IMR-90 (cell line): Measurements from ENCODE around the gene ADAM15. TPM values are rescaled to one million over a fixed set of nuclear protein-coding genes. Genes with fewer than 3 reads are reported as not detected.

Source experiments
- ATAC-seq: fragments of 200-7000 bp; cut with Tn5 transposase; 2 replicates; pipeline ENCODE4 v1.9.1; 2020; ENCODE audit warnings: low read depth, mild to moderate bottlenecking, moderate library complexity
- BruUV-seq: library from RNA; stranded (reverse); fragments of 400-500 nt; replicated peaks from 2 replicates; lab custom pipeline; 2021; lab: Mats Ljungman, UMichigan
- CTCF ChIA-PET: fragments of 300-600 bp; formaldehyde crosslinking; extraction: SDS; loops from one replicate; lab custom pipeline; 2021; ENCODE audit warnings: antibody characterized with exemption; lab: Yijun Ruan, JAX
- POLR2A ChIA-PET: fragments of 300-600 bp; sonication (Branson Sonifier 250); formaldehyde crosslinking; loops from one replicate; lab custom pipeline; 2022; ENCODE audit warnings: antibody characterized with exemption; ENCODE audit not compliant: unreplicated experiment; lab: Charles Lee
- DNase-seq: peaks from one replicate; pipeline ENCODE4 v3.0.0; 2013
- H2AFZ ChIP-seq: replicated peaks from 2 replicates; pipeline ENCODE3; 2013; ENCODE audit warnings: low read length, mild to moderate bottlenecking; ENCODE audit not compliant: poor library complexity
- H2AK5ac ChIP-seq: 2 replicates; pipeline ENCODE4 v1.6.1; 2013; ENCODE audit warnings: low read depth, low read length, inconsistent platforms
- H2AK9ac ChIP-seq: replicated peaks from 2 replicates; pipeline ENCODE3; 2013; ENCODE audit warnings: mild to moderate bottlenecking, low read depth, low read length, moderate library complexity; ENCODE audit not compliant: poor library complexity
- H2BK120ac ChIP-seq: 2 replicates; pipeline ENCODE4 v1.6.1; 2013; ENCODE audit warnings: low read depth, low read length, inconsistent platforms
- H2BK15ac ChIP-seq: 3 replicates; pipeline ENCODE4 v1.6.1; 2013; ENCODE audit warnings: low read depth, low read length, inconsistent platforms
- H2BK20ac ChIP-seq: 2 replicates; pipeline ENCODE4 v1.6.1; 2013; ENCODE audit warnings: low read depth, mild to moderate bottlenecking, inconsistent platforms, low read length, moderate library complexity
- H2BK5ac ChIP-seq: 2 replicates; pipeline ENCODE4 v1.6.1; 2013; ENCODE audit warnings: mild to moderate bottlenecking, low read depth, low read length, inconsistent platforms; ENCODE audit not compliant: poor library complexity, severe bottlenecking
- H3K14ac ChIP-seq: replicated peaks from 2 replicates; pipeline ENCODE4 v1.6.1; 2013; ENCODE audit warnings: low read depth, low read length, inconsistent platforms
- H3K18ac ChIP-seq: 2 replicates; pipeline ENCODE4 v1.6.1; 2013; ENCODE audit warnings: low read depth, low read length, control low read depth
- H3K23ac ChIP-seq: 2 replicates; pipeline ENCODE4 v1.6.1; 2013; ENCODE audit warnings: low read depth, low read length, inconsistent platforms
- H3K27ac ChIP-seq: 2 replicates; pipeline ENCODE4 v1.5.1; 2013; ENCODE audit warnings: mild to moderate bottlenecking, control low read depth, low read length; ENCODE audit not compliant: insufficient read depth
- H3K27me3 ChIP-seq: 2 replicates; pipeline ENCODE4 v1.6.1; 2013; ENCODE audit warnings: low read length; ENCODE audit not compliant: control insufficient read depth, insufficient read depth
- H3K36me3 ChIP-seq: 2 replicates; pipeline ENCODE4 v1.6.1; 2013; ENCODE audit warnings: low read length, mixed read lengths; ENCODE audit not compliant: control insufficient read depth, insufficient read depth
- H3K4ac ChIP-seq: 2 replicates; pipeline ENCODE4 v1.6.1; 2013; ENCODE audit warnings: low read depth, low read length, inconsistent platforms
- H3K4me1 ChIP-seq: 2 replicates; pipeline ENCODE4 v1.6.1; 2013; ENCODE audit warnings: low read length, mixed read lengths; ENCODE audit not compliant: control insufficient read depth, insufficient read depth
- H3K4me2 ChIP-seq: 2 replicates; pipeline ENCODE4 v1.6.1; 2013; ENCODE audit warnings: low read depth, mild to moderate bottlenecking, control low read depth, low read length, moderate library complexity
- H3K4me3 ChIP-seq: 2 replicates; pipeline ENCODE4 v1.5.1; 2013; ENCODE audit warnings: low read depth, mild to moderate bottlenecking, control low read depth, low read length, moderate library complexity; ENCODE audit not compliant: insufficient read depth
- H3K56ac ChIP-seq: 2 replicates; pipeline ENCODE4 v1.6.1; 2013; ENCODE audit warnings: low read length, inconsistent platforms; ENCODE audit not compliant: insufficient read depth; ENCODE audit errors: extremely low read depth
- H3K79me1 ChIP-seq, 2 experiments: 2 replicates each; pipeline ENCODE4 v1.6.1; 2013; ENCODE audit warnings: low read length in 2 of 2, inconsistent platforms in 1 of 2, low read depth in 1 of 2
- H3K9ac ChIP-seq: 2 replicates; pipeline ENCODE4 v1.6.1; 2013; ENCODE audit warnings: low read depth, low read length, control low read depth
- H3K9me1 ChIP-seq: 2 replicates; pipeline ENCODE4 v1.6.1; 2013; ENCODE audit warnings: low read length, inconsistent platforms; ENCODE audit not compliant: insufficient read depth
- H3K9me3 ChIP-seq: 2 replicates; pipeline ENCODE4 v1.6.1; 2013; ENCODE audit warnings: low read length; ENCODE audit not compliant: control insufficient read depth, insufficient read depth
- H4K20me1 ChIP-seq: 2 replicates; pipeline ENCODE4 v1.6.1; 2013; ENCODE audit warnings: low read length, inconsistent platforms; ENCODE audit not compliant: insufficient read depth
- H4K5ac ChIP-seq: 2 replicates; pipeline ENCODE4 v1.6.1; 2013; ENCODE audit warnings: mild to moderate bottlenecking, low read depth, low read length, control low read depth
- H4K8ac ChIP-seq, 2 experiments: 2 replicates each; pipeline ENCODE4 v1.6.1; 2013; ENCODE audit warnings: low read depth in 2 of 2, low read length in 2 of 2, control low read depth in 1 of 2, inconsistent platforms in 1 of 2
- H4K91ac ChIP-seq: 2 replicates; pipeline ENCODE4 v1.6.1; 2013; ENCODE audit warnings: low read depth, low read length, inconsistent platforms; ENCODE audit not compliant: insufficient read depth
- BHLHE40 ChIP-seq: fragments of 150-350 bp; IDR thresholded peaks from 2 replicates; pipeline ENCODE4 v1.6.1; 2016; ENCODE audit warnings: mild to moderate bottlenecking, low read depth, low read length
- CEBPB ChIP-seq: IDR thresholded peaks from 2 replicates; pipeline ENCODE4 v1.6.1; 2012; ENCODE audit warnings: low read depth, low read length, improper control_type of control experiment
- CHD1 ChIP-seq: IDR thresholded peaks from 2 replicates; pipeline ENCODE4 v1.6.1; 2012; ENCODE audit warnings: low read depth, low read length, improper control_type of control experiment
- FOS ChIP-seq: fragments of 150-350 bp; IDR thresholded peaks from 2 replicates; pipeline ENCODE4 v1.6.1; 2016; ENCODE audit warnings: low read depth, low read length
- MAFK ChIP-seq: IDR thresholded peaks from 2 replicates; pipeline ENCODE4 v1.6.1; 2012; ENCODE audit warnings: low read depth, low read length, improper control_type of control experiment
- MXI1 ChIP-seq: IDR thresholded peaks from 2 replicates; pipeline ENCODE4 v1.6.1; 2012; ENCODE audit warnings: low read depth, mild to moderate bottlenecking, low read length, moderate library complexity, borderline replicate concordance
- NFE2L2 ChIP-seq: fragments of 150-350 bp; IDR thresholded peaks from 2 replicates; pipeline ENCODE4 v1.6.1; 2016; ENCODE audit warnings: low read depth, mild to moderate bottlenecking, low read length
- POLR2A ChIP-seq: IDR thresholded peaks from 2 replicates; pipeline ENCODE4 v1.6.1; 2012; ENCODE audit warnings: mild to moderate bottlenecking, low read depth, low read length
- RAD21 ChIP-seq: IDR thresholded peaks from 2 replicates; pipeline ENCODE4 v1.6.1; 2012; ENCODE audit warnings: low read length, improper control_type of control experiment
- SMC3 ChIP-seq: fragments of 150-350 bp; IDR thresholded peaks from 2 replicates; pipeline ENCODE4 v1.6.1; 2016; ENCODE audit warnings: low read depth, mild to moderate bottlenecking, antibody characterized with exemption, low read length, moderate library complexity
- WGBS, 2 experiments: methylation state at CpG; one replicate each; pipeline versions ENCODE4 v1.1.5 to v1.1.7; 2013; ENCODE audit warnings: missing lambda C conversion rate in 2 of 2; ENCODE audit not compliant: insufficient read length in 1 of 2; ENCODE audit errors: extremely low coverage in 2 of 2; 5-methylcytosine and 5-hydroxymethylcytosine counted together
- dilution Hi-C: fragments of 300-500 bp; cut with HindIII; formaldehyde crosslinking; loops from one replicate; pipeline ENCODE4 v1.14.3; 2018; ENCODE audit warnings: low sequenced_read_pairs; ENCODE audit not compliant: unreplicated experiment
- in situ Hi-C: fragments of 300-500 bp; cut with MboI; formaldehyde crosslinking; loops from 3 replicates; pipeline ENCODE4 v1.14.3; 2019; ENCODE audit warnings: low sequenced_read_pairs, inconsistent platforms, mixed read lengths
- intact Hi-C: fragments of 100-400 bp; cut with micrococcal nuclease; formaldehyde crosslinking; loops from 2 replicates; pipeline ENCODE4 v1.10.0; 2022
- polyA plus RNA-seq, 3 experiments: library from polyadenylated mRNA; depleted of rRNA; stranded (reverse); fragments of >200 nt; gene quantifications; 2 replicates each; pipeline ENCODE4 v1.2.3, GENCODE V29; 2012; ENCODE audit warnings: low replicate concordance in 1 of 3
- total RNA-seq: library from RNA; depleted of rRNA; stranded (reverse); fragments of >200 nt; gene quantifications from 2 replicates; pipeline ENCODE4 v1.2.3, GENCODE V29; 2012
- TF ChIP-seq, protein P1 (sequence below): fragments of 150-350 bp; IDR thresholded peaks from 2 replicates; pipeline ENCODE4 v1.6.1; 2016; ENCODE audit warnings: low read depth, mild to moderate bottlenecking, low read length, moderate library complexity, borderline replicate concordance
- TF ChIP-seq, protein P2 (sequence below): conservative IDR thresholded peaks from 2 replicates; pipeline ENCODE4 v1.5.1; 2012; ENCODE audit warnings: mild to moderate bottlenecking, low read depth, low read length, improper control_type of control experiment

ADAM15 gene
- total and polyA plus RNA-seq, 2 of the 4 experiments (the other 2 are of a cell fraction), result 25.6 to 52.4 TPM

DNA sequence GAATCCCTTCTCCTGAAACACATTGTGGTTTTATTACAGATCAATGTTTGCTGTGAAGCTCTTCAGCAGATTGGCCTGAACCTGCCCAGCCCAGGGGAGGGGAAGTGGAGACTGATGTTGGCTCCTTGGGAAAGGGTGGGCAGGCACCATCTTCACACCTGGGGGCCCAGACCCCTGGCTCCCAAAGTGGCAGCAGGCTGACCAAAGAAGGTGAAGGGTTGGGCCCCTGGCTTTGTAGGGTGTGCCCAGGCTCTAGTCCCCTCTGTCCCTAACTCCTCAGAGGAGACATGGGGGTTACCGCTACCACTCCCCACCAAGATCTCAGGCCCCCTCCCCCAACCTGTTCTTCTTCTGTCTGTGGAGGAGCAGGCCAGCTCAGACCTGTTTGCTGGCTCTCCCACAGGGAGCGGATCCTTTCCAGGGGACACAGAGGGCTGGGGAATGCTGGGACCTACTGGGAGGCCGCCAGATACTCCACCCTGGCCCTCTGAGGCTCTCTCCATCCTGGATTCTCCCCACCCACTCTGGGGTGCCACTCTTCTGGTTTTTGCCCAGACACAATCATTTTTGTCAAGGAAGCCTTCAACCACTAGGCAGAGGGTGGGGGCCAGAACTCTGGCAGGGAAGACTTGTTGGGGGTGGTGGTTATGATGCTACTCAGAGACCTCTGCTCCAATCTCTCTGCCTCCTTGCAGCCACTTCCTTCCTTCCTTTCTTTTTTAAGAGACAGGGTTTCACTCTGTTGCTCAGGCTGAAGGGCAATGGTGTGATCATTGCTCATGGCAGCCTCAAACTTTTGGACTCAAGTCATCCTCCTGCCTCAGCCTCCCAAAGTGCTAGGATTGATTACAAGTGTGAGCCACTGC lies 22.5 kb downstream of the ADAM15 start:
- no peak overlapping the region for H2BK120ac ChIP-seq
- H2BK15ac ChIP-seq, result no peak overlapping the region
- H3K27ac ChIP-seq, result no peak overlapping the region
- H4K5ac ChIP-seq, result no peak overlapping the region
- H3K4me3 ChIP-seq, result no peak overlapping the region
- no peak overlapping the region for H3K23ac ChIP-seq
- no CpG with 5 or more reads among the region's 3 CpGs for WGBS, 2 experiments
- H2AK5ac ChIP-seq, result no peak overlapping the region
- H3K9me3 ChIP-seq, result no peaks in the 10 kb centered on the region
- H3K36me3 ChIP-seq, result peaks cover 11% of the 10 kb centered on the region; the same call in 1 of the 2 replicates
- H2BK20ac ChIP-seq, result no peak overlapping the region
- dilution Hi-C loops, result no loop called here
- 0 out of 2 replicates have a peak, but pooled peaks cover 8% of the 10 kb centered on the region for H3K9me1 ChIP-seq
- H3K14ac ChIP-seq, result no peak overlapping the region
- no peak overlapping the region for H4K8ac ChIP-seq
- intact Hi-C loops, result no loop called here
- no peak overlapping the region for H2AFZ ChIP-seq
- no peak overlapping the region for H3K18ac ChIP-seq
- H3K56ac ChIP-seq, result no peak overlapping the region
- POLR2A ChIA-PET, result no interaction called here
- no peak overlapping the region for H2AK9ac ChIP-seq
- DNase-seq (no peak), ATAC-seq (no peak)
- in situ Hi-C loops, result no loop called here
- H3K79me1 ChIP-seq, result no peaks in the 10 kb centered on the region
- BruUV-seq, result no TSS peak
- H4K20me1 ChIP-seq, result 0 out of 2 replicates have a peak, but pooled peaks cover 4% of the 10 kb centered on the region
- TF ChIP-seq SMC3, result no peak
- TF ChIP-seq MAFK, result no peak
- no peak for TF ChIP-seq RAD21
- TF ChIP-seq CHD1, result no peak
- TF ChIP-seq BHLHE40, result no peak
- TF ChIP-seq, protein P1, sequence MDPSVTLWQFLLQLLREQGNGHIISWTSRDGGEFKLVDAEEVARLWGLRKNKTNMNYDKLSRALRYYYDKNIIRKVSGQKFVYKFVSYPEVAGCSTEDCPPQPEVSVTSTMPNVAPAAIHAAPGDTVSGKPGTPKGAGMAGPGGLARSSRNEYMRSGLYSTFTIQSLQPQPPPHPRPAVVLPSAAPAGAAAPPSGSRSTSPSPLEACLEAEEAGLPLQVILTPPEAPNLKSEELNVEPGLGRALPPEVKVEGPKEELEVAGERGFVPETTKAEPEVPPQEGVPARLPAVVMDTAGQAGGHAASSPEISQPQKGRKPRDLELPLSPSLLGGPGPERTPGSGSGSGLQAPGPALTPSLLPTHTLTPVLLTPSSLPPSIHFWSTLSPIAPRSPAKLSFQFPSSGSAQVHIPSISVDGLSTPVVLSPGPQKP, result no peak
- TF ChIP-seq FOS, result no peak
- TF ChIP-seq CEBPB, result no peak
- TF ChIP-seq, protein P2, sequence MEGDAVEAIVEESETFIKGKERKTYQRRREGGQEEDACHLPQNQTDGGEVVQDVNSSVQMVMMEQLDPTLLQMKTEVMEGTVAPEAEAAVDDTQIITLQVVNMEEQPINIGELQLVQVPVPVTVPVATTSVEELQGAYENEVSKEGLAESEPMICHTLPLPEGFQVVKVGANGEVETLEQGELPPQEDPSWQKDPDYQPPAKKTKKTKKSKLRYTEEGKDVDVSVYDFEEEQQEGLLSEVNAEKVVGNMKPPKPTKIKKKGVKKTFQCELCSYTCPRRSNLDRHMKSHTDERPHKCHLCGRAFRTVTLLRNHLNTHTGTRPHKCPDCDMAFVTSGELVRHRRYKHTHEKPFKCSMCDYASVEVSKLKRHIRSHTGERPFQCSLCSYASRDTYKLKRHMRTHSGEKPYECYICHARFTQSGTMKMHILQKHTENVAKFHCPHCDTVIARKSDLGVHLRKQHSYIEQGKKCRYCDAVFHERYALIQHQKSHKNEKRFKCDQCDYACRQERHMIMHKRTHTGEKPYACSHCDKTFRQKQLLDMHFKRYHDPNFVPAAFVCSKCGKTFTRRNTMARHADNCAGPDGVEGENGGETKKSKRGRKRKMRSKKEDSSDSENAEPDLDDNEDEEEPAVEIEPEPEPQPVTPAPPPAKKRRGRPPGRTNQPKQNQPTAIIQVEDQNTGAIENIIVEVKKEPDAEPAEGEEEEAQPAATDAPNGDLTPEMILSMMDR, result no peak
- TF ChIP-seq NFE2L2, result no peak
- no peak for TF ChIP-seq POLR2A
- TF ChIP-seq MXI1, result no peak
- H3K4me1 ChIP-seq, result peaks cover 5% of the 10 kb centered on the region; the same call in 1 of the 2 replicates
- peaks cover 32% of the 10 kb centered on the region for H3K27me3 ChIP-seq
- H3K4me2 ChIP-seq, result no peak overlapping the region
- no peak overlapping the region for H4K91ac ChIP-seq
- H3K9ac ChIP-seq, result no peak overlapping the region
- no peak overlapping the region for H3K4ac ChIP-seq
- no peak overlapping the region for H2BK5ac ChIP-seq
- CTCF ChIA-PET, result no interaction called here
